Inflammatory macrophage treated with lipopolysaccharide for 4 hours (primary cell): Measurements from ENCODE around the gene HSFX2.
A peak's percentile ranks its signal among the peaks of the same experiment; 100 is the strongest.
"Not testable (repeated sequence)": the region's sequence is repeated elsewhere in the genome, so short reads cannot be mapped to it uniquely, and the experiment has no call there.

Experiments
- DNase-seq: peaks from one replicate; pipeline ENCODE4 v3.0.0-alpha.2; 2020

HSFX2 gene

DNA sequence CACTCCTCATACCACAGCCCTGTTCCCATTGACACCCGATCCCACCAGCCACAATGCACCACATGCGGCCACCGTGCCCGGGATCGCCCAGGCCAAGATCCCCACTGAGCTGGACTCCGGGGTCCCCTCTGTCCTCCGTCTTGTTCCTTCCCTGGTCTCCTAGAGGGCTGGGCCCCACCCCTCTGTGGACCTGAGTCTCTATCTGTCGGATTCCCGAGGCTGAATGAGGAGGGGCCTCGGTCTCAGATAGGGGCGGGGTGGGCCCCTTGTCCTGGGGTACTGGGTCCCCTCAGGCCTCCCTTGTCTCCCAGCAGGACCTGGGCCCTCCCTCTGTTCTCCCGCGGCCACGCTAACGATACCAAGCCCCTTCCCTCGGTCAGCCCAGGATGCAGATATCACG is 9.5 kb downstream of the HSFX2 start:
- not testable (repeated sequence) for DNase-seq

DNA sequence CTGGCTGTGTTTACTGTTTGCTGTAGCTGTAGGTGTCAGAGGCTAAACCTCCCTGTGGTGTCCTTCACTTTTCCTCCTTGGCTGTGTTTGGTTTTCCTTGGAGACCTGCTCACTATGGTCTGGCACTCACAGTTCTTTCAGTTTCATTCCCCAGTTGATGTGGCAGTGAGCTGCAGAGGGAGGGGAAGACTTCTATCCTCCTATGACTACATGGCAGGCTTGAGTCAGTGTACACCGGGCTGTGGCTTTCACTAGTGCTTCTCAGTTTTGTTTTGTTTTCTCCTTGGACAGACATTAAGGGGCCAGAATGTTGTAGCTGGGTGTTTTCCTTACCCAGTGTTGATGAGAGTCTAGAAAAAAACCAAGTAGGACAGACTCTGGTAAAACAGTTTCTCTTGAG is 21.7 kb downstream of the HSFX2 start:
- DNase-seq = not testable (repeated sequence)

DNA sequence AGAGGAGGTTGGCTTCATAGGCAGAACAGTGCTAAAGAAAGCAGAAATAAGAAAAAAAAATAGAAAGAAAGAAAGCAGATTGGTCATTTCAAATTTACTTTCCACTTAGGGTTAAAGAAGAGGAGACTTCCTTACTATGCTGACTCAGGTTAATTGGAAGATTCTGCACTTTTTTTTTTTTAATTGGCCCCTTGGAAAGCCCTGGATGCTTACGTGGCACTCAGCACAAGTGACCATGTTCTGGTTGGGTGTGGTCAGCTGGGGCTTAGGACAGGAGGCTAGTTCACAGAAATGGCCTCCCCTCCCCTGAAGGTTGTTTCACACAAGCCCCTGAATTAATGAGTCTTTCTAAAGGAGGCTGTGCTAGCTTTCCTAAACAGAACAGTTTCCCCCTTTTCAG is 22.4 kb downstream of the HSFX2 start:
- DNase-seq = no peak

DNA sequence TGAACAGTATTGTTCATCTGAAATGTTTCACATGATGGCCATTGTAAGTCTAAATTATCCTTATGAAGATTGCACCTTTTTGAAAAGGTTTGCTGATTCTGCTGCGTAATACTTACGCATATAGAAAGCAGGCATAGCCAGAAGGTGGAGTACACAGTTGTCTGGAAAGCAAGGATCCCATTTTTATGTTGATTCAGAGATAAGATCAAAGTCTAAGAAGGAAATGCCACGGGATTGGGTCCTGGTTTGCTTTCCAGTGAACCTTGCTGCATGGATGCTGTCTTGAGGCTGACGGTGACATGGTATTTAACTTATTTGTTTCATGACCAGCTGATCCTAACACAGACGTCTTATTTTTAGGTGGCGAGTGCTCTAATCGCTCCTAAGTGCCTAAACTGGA is 23.3 kb downstream of the HSFX2 start:
- DNase-seq = no peak

DNA sequence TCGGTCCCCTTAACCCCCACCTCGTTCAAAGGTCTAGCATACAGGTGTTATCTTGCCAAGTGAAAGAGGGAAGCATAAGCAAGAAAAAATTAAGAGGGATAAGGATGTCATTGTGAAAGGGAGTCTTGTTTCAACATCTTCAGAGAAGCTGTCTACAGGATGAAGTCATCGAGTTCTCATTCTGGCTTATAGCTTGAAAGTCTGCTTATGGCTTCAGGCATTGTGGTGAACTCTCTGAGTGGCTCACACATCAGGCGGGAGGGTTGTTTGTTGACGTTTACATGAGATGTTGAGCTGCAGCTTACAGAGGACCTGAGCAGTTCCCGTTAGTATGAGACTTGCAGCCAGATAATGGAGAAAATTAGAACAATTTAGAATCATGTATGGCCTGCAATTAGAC is 24.4 kb downstream of the HSFX2 start:
- peak; percentile 20 for DNase-seq

DNA sequence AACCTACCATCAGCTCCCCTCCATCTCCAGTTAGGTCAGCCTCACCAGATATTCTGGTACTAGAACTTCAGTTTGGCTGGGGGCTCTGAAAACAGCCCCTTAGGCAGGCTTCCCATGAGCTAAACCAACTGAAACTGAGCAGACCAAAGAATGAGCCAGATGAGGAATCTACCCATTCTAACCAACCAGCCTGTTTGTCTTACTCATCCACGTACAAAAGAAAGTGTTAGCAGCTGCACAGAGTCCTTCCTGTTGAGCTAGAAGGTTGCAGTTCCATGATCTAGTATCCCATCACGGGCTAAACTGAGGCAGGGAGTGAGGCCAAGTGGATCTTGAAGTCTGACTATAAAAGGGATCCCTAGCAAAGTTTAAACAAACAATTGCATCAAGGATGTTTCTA is 25.3 kb downstream of the HSFX2 start:
- DNase-seq = no peak

DNA sequence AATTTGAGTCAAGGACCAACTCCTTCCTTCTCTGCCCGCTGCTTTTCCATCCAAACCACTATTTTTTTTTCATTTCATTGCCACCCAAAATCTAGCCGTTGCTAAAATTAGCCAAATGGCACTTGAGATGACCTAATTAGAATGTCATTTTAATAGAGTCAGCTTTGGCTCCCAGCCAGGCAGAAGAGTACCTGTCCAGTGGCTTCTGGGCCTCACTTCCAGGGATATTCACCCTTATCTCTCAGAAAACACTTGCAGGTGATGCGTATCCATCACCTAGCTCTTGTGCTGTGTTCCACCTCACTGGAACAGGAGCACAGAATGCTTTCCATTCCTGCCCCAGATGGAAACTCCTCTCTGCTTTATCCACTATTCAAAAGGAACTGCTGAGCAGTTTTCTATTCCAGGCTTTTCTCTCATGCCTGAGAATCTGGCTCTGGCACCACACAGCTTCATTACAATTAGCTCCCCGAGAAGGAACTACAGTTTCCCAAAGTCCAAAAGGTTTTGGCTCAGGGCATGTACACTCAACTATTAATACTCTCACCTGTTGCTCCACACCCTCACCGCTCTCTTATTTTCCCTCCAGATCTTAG is 26.3 kb downstream of the HSFX2 start:
- no peak for DNase-seq

DNA sequence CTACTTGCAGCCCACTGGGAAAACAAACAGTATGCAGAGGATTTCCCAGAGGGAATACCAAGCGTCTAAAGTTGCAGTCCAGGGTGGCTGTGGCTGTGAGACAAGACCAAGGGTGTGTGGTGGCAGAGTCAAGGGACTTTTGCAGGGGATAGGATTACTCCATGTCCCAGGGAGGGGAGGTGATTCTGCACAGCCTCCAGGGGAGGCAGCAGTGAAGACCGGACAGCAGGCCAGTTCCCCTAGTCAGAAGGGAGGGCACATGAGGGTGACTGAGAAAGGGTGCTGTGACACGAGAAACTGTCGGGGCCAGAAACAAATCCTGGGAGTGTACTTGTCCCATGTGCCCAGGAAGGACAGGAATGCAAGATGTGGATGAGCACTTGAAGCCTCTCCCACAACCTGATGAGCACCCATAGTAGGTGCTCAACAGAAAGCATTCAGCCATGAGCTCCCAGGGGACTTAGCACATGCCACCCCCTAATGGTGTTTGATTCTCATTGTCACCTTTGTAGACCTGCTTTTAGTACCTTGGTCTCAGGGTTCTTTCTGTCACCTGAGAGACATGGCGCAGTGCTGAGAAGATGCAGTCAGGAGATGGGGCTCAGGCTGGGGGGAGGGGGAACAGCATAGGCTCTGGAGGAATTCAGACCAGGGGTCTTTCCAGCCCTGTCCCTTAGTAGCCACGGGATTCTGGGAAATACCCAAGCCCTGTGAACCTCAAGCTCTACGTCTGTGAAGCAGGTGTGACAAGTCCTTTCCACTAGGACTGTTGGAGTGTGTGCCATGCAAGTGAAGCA is 27.3 kb downstream of the HSFX2 start:
- DNase-seq = no peak

DNA sequence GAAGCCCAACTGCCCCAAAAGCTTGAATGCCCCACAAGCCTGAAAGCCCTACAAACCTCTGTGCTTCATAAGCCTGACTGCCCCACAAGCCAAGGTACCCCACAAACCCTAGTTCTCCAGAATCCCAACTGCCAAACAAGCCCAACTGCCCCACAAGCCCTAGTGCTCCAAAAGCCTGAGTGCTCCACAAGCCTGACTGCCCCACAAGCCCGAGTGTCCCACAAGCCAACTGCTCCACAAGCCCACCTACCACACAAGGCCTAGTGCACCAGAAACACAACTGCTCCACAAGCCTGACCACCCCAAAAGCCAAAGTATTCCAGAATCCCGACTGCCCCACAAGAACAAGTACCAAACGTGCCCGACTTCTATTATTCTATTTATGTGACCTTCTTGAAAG is 31.8 kb downstream of the HSFX2 start:
- no peak for DNase-seq

DNA sequence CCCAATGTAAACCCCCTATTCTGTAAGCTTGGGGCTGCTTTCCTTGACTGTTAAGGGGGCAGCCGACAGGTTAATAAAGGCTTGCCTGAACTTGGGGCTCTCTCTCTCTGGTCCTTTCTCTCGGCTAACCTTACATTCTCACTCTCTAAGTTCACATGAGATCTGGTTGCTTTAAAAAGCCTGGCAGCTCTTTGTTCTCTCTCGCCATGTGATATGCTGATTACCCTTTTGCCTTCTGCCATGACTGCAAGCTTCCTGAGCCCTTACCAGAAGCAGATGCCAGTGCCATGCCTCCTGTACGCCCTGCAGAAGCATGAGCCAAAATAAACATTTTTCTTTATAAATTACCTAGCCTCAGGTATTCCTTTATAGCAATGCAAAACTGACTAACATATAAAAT is 39.9 kb downstream of the HSFX2 start:
- not testable (repeated sequence) for DNase-seq

DNA sequence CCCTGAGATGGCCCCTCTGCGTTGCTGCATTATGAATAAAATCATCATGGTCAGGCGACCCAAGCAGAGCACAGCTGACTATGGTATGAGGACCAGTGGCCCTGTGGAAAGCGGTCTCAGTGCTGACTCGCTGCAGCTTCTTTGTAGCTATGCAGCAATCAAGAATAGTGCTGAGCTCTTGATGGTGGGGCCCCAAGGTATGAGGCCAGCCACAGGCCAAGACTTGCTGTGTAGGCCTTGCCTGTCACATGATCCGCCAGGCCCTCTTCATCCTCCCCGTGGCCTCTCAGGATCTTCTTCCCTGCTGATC is 43.2 kb downstream of the HSFX2 start:
- not testable (repeated sequence) for DNase-seq

DNA sequence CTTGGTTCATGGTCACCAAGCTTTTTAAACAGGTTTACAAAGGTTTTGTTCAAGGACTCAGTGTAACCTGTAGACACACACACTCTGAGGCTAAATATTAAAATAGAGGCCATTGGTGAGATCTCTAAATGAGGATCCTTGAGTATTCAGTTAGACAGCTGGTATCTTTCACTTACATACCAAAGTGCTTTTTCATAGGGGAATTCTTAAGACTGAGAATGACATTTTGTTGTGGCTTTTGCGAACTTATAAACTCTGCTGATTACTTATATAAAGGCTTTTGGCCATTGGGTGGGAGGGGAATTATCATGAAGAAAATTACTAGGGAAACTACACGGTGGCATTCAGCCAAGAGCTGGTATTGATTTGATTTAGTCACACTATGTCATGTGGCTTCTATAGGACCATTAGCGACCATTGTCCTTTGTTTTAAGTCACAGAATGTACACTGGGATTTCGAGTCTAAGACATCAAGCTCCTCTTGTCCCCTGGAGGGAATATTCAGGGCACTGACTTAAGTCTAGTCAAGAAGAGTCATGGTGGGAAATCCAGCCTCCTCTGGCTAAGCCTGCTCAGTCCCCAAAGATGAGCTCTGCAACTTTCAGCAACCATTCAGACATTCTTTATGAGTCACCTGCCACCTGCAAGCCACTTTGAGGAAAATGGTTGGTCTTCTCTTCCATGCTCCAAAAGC is 43.7 kb downstream of the HSFX2 start:
- DNase-seq = not testable (repeated sequence)

DNA sequence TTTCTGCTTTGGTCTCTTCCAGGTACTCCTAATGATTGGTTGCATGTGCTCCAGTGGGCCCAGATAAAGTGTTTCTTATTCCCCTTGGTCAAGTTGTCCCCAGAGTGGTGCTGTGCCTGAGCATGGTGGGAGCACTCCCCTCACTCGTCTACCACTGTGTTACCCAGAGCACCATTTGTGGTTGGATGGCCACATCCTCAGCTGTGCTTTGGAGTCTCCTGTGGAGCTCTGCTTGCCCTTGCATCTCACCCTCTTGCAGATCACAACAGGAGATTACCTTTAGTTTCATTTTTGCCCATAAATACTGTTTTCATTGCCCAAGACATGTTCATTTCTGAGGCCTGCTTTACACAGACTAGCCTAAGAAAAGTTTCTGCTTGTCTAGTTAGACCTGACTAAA is 44.7 kb downstream of the HSFX2 start:
- DNase-seq = not testable (repeated sequence)

DNA sequence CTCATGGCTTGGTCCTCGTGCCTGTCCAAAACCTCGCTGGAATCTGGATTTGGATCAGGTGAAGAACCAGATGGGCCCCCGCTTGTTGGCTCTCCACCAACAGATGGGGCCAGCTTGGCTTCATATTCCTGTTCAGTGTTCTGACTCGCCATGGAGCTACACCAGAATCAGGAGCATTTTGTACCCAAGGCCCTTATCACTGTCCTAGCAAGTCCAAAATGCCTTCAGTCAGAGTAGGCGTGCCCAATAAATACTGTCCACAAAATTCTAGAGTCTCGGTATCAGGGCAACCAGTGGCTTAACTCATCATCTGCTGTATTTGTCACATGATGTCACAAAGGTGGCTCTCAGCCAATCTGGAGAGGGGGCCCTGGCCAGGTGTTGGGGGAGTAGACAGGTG is 45.4 kb downstream of the HSFX2 start, which contains the start of gene HSFX3:
Gene HSFX3 (minus strand): TSS at position 224 of the 400 bp plus-strand sequence. CDS start 72 bp downstream, at position 152.
- DNase-seq = not testable (repeated sequence)

DNA sequence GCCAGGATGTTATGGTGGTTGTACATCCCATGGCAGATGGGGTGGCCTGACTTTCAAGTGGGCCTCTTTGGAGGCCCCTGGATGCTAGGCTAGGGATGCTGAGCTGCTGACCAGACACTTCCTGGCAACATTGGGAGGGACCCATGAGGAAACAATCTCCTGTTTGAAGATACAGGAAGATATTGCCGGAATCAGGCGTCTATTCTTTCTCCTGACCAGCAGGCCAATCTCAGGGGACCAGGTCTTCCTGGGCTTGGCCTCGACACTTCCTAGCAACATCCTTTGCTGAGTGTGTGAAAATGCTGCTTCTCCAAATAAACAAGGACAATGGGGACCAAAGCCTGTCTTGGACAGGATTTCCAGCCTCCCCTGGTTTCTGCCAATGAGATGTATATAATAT is 47.3 kb downstream of the HSFX2 start:
- DNase-seq = not testable (repeated sequence)

DNA sequence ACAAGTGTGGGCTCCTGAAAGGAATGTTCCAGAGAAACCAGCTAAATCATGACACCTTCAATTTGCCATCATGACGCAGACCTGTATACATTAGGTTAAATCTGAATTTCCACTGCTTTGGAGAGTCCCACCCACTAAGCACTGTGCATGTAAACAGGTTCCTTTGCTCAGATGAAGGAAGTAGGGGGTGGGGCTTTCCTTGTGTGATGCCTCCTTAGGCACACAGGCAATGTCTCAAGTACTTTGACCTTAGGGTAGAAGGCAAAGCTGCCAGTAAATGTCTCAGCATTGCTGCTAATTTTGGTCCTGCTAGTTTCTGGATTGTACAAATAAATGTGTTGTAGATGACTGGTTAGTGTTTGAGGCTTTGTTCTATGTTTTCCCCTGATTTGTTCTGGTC is 48.2 kb downstream of the HSFX2 start:
- not testable (repeated sequence) for DNase-seq

DNA sequence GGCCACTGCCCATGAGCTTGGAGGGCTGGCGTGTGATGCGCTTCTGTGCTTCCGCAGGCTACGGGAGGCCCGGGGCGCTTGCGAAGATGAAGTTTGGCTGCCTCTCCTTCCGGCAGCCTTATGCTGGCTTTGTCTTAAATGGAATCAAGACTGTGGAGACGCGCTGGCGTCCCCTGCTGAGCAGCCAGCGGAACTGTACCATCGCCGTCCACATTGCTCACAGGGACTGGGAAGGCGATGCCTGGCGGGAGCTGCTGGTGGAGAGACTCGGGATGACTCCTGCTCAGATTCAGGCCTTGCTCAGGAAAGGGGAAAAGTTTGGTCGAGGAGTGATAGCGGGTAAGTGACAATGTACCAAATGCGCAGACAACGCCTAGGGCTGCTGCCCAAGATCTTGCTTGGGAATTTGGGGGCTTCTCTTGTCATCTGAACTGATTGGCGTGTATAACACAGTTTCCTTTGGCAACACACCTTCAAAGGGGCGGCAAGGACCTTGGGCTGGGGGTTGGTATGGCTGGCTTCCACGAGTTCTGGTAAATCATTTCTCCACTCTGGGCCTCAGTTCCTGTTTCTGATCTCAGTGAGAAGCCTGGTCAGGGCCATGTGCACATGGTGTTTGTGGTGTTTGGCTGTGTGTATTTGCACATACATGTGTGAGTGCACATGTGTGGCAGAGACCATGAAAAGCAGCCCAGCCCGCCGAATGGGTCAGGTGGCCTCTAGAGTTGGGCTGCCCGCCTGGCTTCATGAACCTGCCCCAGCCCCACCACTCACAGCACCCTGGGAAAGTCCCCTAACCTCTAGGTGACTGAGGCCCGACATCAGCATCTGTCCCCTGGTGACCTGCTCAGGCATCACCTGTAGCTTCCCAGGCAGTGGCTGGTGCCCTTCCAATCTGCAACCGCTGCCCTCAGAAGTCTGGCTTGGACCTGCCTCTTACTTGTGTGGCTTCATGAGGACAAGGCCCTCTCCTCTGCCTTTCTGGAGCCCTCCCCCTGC is 49.3 kb downstream of the HSFX2 start:
- DNase-seq = not testable (repeated sequence)
